Renal cortical epithelial cell (primary cell): ENCODE results near the gene TMEM79. TPM values are rescaled to one million over a fixed set of nuclear protein-coding genes. Genes with fewer than 3 reads are reported as not detected.

ENCODE experiments used
- DNase-seq: peaks from one replicate; pipeline ENCODE4 v3.0.0-alpha.2; 2011; ENCODE audit warnings: low read depth
- total RNA-seq: library from RNA; depleted of rRNA; stranded (reverse); fragments of >200 nt; gene quantifications from 2 replicates; pipeline ENCODE4 v1.2.3, GENCODE V29; 2014

The TMEM79 gene
- total RNA-seq, 1 donor from 2014 or later = 1.6 TPM

GRCh38 chr1:156262461-156263287 lies 21.5 kb upstream of the TMEM79 start:
- DNase-seq = peak; percentile 9

GRCh38 chr1:156263288-156263655 lies 20.9 kb upstream of the TMEM79 start:
- DNase-seq = no peak

- DNase-seq = no peak
Measured at GRCh38 chr1:156266051-156266450, 18.1 kb upstream of the TMEM79 start.

- DNase-seq = no peak
Measured at GRCh38 chr1:156268336-156268735, 15.8 kb upstream of the TMEM79 start.

- no peak for DNase-seq
Measured at GRCh38 chr1:156270314-156270713, 13.8 kb upstream of the TMEM79 start.

GRCh38 chr1:156276532-156276931 lies 7.6 kb upstream of the TMEM79 start:
- DNase-seq = no peak

- peak; percentile 14 for DNase-seq
Measured at GRCh38 chr1:156276966-156277381, 7.2 kb upstream of the TMEM79 start.

GRCh38 chr1:156279837-156280236 lies 4.3 kb upstream of the TMEM79 start:
- DNase-seq = no peak

- DNase-seq = peak; percentile 7
Measured at GRCh38 chr1:156281281-156281680, 2.8 kb upstream of the TMEM79 start.

GRCh38 chr1:156281693-156282478 lies 2.2 kb upstream of the TMEM79 start:
- DNase-seq = peak; percentile 76

GRCh38 chr1:156282479-156283222 lies 1.5 kb upstream of the TMEM79 start, which contains the start of gene SMG5:
SMG5 (minus strand) TSS chr1:156282825; CDS start chr1:156282680, 145 bp downstream.
- DNase-seq = peak; percentile 98

GRCh38 chr1:156283521-156283920 lies 604 bp upstream of the TMEM79 start:
- DNase-seq = no peak

- no peak for DNase-seq
Measured at GRCh38 chr1:156284757-156285156, 632 bp downstream of the TMEM79 start.

- DNase-seq = no peak
Measured at GRCh38 chr1:156285437-156285836, 1.3 kb downstream of the TMEM79 start.

- no peak for DNase-seq
Measured at GRCh38 chr1:156286061-156286460, 1.9 kb downstream of the TMEM79 start.

GRCh38 chr1:156289857-156290256 lies 5.7 kb downstream of the TMEM79 start:
- no peak for DNase-seq

- peak; percentile 70 for DNase-seq
Measured at GRCh38 chr1:156291226-156292061, 7.3 kb downstream of the TMEM79 start.

- DNase-seq = no peak
Measured at GRCh38 chr1:156293098-156293434, 8.9 kb downstream of the TMEM79 start.

GRCh38 chr1:156293895-156294294 lies 9.8 kb downstream of the TMEM79 start:
- no peak for DNase-seq

GRCh38 chr1:156295391-156295947 lies 11.3 kb downstream of the TMEM79 start, which contains the start of gene GLMP:
GLMP (minus strand) TSS chr1:156295679; CDS start chr1:156295645, 34 bp downstream.
- peak; percentile 53 for DNase-seq

- DNase-seq = no peak
Measured at GRCh38 chr1:156298852-156299357, 14.8 kb downstream of the TMEM79 start, which contains the start of gene VHLL. VHLL (minus strand) TSS chr1:156299307; CDS start chr1:156299189, 118 bp downstream.
